DND-41 (cell line): ENCODE results near the gene MEG3.

Source experiments
- ATAC-seq: fragments of 200-7000 bp; cut with Tn5 transposase; 3 replicates; pipeline ENCODE4 v1.9.1; 2021; ENCODE audit warnings: low read depth; ENCODE audit not compliant: insufficient read depth
- DNase-seq: peaks from one replicate; pipeline ENCODE4 v3.0.0-alpha.2; 2020
- H2AFZ ChIP-seq: 2 replicates; pipeline ENCODE4 v1.6.0; 2012; ENCODE audit warnings: low read depth, low read length
- H3K27ac ChIP-seq: 2 replicates; pipeline ENCODE4 v1.5.1; 2012; ENCODE audit warnings: low read length, inconsistent platforms
- H3K27me3 ChIP-seq: fragments of 200-600 bp; sonication (generic); 2 replicates; pipeline ENCODE4 v1.6.0; 2012; ENCODE audit warnings: low read length, mild to moderate bottlenecking, inconsistent platforms; ENCODE audit not compliant: insufficient read depth, poor library complexity
- H3K36me3 ChIP-seq: 2 replicates; pipeline ENCODE4 v1.5.1; 2012; ENCODE audit warnings: low read length, inconsistent platforms; ENCODE audit not compliant: insufficient read depth
- H3K4me1 ChIP-seq: 2 replicates; pipeline ENCODE4 v1.5.1; 2012; ENCODE audit warnings: mild to moderate bottlenecking, low read length; ENCODE audit not compliant: insufficient read depth
- H3K4me2 ChIP-seq: 2 replicates; pipeline ENCODE4 v1.6.0; 2012; ENCODE audit warnings: mild to moderate bottlenecking, moderate library complexity, low read length, inconsistent platforms; ENCODE audit not compliant: insufficient read depth
- H3K4me3 ChIP-seq, 2 experiments: fragments of 200-600 bp in 1 of 2; shearing (Covaris generic) in 1 of 2; 2 replicates each; pipeline ENCODE4 v1.5.1; 2012 to 2016; ENCODE audit warnings: inconsistent platforms in 2 of 2, low read length in 2 of 2, mild to moderate bottlenecking in 2 of 2, low read depth in 1 of 2, moderate library complexity in 1 of 2
- H3K79me2 ChIP-seq: 2 replicates; pipeline ENCODE4 v1.6.0; 2012; ENCODE audit warnings: low read length, inconsistent platforms; ENCODE audit not compliant: insufficient read depth
- H3K9ac ChIP-seq: 2 replicates; pipeline ENCODE4 v1.6.0; 2012; ENCODE audit warnings: low read depth, mild to moderate bottlenecking, inconsistent platforms, low read length, moderate library complexity
- H3K9me3 ChIP-seq: 2 replicates; pipeline ENCODE4 v1.5.1; 2012; ENCODE audit warnings: low read length, moderate library complexity, mild to moderate bottlenecking, inconsistent platforms; ENCODE audit not compliant: insufficient read depth, severe bottlenecking
- H4K20me1 ChIP-seq: 2 replicates; pipeline ENCODE4 v1.6.0; 2012; ENCODE audit warnings: low read length; ENCODE audit not compliant: insufficient read depth
- CTCF ChIP-seq: IDR thresholded peaks from 2 replicates; pipeline ENCODE4 v1.5.1; 2012; ENCODE audit warnings: borderline replicate concordance, low read length, moderate library complexity, mild to moderate bottlenecking; ENCODE audit not compliant: poor library complexity, severe bottlenecking; ENCODE audit errors: extremely low read depth
- EZH2 ChIP-seq: IDR thresholded peaks from 3 replicates; pipeline ENCODE4 v1.6.1; 2012; ENCODE audit warnings: borderline replicate concordance, low read depth, mild to moderate bottlenecking, moderate library complexity, low read length, inconsistent platforms; ENCODE audit not compliant: severe bottlenecking

The MEG3 gene

GRCh38 chr14:100777818-100778525 is 47.9 kb upstream of the MEG3 start:
- Histone ChIP-seq H3K27me3 (peaks cover 13% of the 10 kb centered on the region), H3K9me3 (no peaks in the 10 kb centered on the region), H4K20me1 (0 out of 2 replicates have a peak, but pooled peaks cover under 1% of the 10 kb centered on the region), H2AFZ (no peak overlapping the region), H3K36me3 (no peaks in the 10 kb centered on the region), H3K79me2 (no peaks in the 10 kb centered on the region), H3K4me1 (no peaks in the 10 kb centered on the region), H3K9ac (no peak overlapping the region), H3K4me3 (no peak overlapping the region), H3K4me2 (no peak overlapping the region), H3K27ac (no peak overlapping the region)
- DNase-seq (no peak), ATAC-seq (no peak)
- TF ChIP-seq CTCF: no peak

DNA sequence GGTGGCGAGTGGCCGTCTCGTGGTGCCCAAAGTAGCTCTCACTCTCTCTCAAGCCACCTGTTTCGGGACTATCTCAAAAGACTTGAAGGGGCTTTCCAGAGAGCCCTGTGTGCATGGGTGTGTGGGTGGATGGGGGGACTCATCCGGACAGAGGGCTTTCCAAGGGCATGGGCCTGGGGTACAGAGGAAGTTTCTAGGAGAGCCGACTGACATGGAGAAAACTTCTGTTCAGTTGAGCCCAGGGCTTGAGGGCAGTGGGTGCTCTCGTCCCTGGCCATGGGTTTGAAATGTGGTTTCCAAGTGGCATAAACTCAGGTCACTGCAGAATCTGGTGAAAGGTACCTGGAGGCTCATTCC is 47.4 kb upstream of the MEG3 start:
- Histone ChIP-seq H3K9ac (no peak overlapping the region), H3K27ac (no peak overlapping the region)
- ATAC-seq: no peak

DNA sequence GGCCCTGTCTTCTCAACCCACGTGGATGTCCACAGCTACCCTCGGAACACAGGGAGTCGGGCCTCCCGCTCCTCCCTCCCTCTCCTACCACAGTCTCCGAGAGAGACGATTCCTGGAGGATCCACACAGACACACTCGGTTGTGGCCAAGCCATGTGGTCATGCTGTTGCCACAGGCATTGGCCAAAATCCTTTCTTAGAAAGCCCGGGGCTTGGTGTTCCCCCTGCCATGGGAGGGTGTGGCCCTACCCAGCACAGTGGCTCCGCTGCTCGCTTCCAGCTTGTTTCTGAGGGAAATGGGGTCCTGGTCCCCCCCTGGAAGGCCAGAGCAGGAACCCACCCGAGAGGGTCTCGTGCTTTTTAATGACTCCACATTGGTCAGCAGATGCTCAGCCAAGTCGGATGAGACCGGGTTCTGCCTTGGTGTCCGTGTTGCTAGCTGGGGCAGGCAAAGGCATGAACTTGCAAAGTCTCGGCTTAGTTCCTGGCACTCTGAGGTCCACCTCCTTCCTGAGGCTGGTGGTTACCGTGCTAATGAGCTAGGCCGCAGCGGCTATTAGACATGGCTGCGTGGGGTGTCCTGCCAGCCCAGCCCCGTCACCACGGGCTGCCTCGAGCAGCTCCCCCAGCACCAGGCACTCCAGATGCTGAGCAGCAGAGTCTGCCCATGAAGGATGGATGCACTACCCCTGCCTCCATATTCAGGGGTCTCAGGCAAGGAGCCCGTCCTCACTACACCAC is 46.8 kb upstream of the MEG3 start:
- no peaks in the 10 kb centered on the region for H3K79me2 ChIP-seq

More for the DNA sequence above, 47.4 kb upstream of the MEG3 start:
- no peaks in the 10 kb centered on the region for H3K79me2 ChIP-seq
- no peaks in the 10 kb centered on the region for H3K9me3 ChIP-seq
- H3K36me3 ChIP-seq: no peaks in the 10 kb centered on the region
- H4K20me1 ChIP-seq: peaks cover 4% of the 10 kb centered on the region; the same call in 1 of the 2 replicates
- TF ChIP-seq EZH2: no peak
- no peak for TF ChIP-seq CTCF
- H3K4me2 ChIP-seq: no peak overlapping the region
- H3K27me3 ChIP-seq: peaks cover 13% of the 10 kb centered on the region
- H3K4me1 ChIP-seq: no peaks in the 10 kb centered on the region
- no peak overlapping the region for H2AFZ ChIP-seq
- no peak for DNase-seq
- H3K4me3 ChIP-seq: no peak overlapping the region

More for the DNA sequence above, 46.8 kb upstream of the MEG3 start:
- ATAC-seq: no peak
- Histone ChIP-seq H3K4me1 (no peaks in the 10 kb centered on the region), H3K27ac (no peak overlapping the region), H3K4me3 (no peak overlapping the region), H3K4me2 (no peak overlapping the region), H2AFZ (no peak overlapping the region), H3K36me3 (no peaks in the 10 kb centered on the region), H3K9ac (no peak overlapping the region), H4K20me1 (peaks cover 4% of the 10 kb centered on the region; the same call in 1 of the 2 replicates), H3K9me3 (no peaks in the 10 kb centered on the region), H3K27me3 (peaks cover 13% of the 10 kb centered on the region)
- TF ChIP-seq EZH2 (no peak), CTCF (no peak)
- no peak for DNase-seq
